ENCODE data around the gene CUL3. TPM values are rescaled to one million over a fixed set of nuclear protein-coding genes. Genes with fewer than 3 reads are reported as not detected.

The CUL3 gene
- total RNA-seq, 1 donor from 2014 or later: 92.6 TPM

DNA sequence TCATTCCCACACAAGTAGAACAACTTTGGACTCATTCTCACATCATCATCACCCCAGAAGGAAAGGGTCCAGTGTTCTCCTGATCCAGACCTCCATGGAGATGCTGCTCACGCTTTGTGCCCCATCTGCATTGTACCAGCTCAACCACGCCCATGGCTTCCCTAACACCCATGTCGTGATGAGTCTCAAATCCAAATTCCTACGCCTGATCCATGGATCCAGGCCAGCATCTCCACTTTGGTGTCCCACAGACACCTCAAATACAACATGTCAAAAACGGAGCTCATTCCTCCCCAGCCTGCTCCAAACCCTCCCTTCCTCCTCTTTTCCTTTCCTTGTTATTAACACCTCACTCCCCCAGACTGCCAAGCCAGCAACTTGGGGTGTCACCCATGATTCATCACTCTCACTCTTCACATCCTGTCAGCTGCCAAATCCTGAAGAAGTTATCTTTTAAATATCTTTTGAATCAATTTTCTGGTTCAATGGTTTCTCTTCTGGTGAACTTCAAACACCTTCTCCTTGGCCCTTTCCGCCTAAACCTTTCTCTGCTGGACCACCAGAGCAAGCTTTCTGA lies 153.1 kb downstream of the CUL3 start:
- Mint-ChIP-seq H3K27ac (no peak overlapping the region), H3K27me3 (no peaks in the 10 kb centered on the region), H3K36me3 (ENCODE audit: low read depth) (no peaks in the 10 kb centered on the region), H3K9me3 (no peaks in the 10 kb centered on the region), H3K4me3 (no peak overlapping the region), H3K4me1 (peaks cover 4% of the 10 kb centered on the region)
- intact Hi-C loops (cut with micrococcal nuclease): no loop called here
- no peak for DNase-seq

DNA sequence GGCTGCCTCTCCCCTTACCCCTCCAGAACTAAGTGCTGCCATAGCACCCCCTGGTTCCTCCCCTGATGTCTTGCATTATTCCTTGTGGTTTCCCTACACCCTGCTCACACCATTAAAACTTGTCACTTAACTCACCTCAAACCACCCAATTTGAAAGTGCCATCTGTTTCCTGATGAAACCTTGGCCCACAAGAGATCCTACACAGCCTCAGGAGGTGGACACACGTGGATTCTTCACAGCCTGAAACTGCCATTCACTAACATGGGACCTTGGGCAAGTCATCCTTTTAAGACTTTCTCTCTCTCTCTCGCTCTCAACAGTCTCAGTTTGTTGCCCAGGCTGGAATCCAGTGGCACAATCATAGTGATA lies 155.7 kb downstream of the CUL3 start:
- DNase-seq: no peak
- H3K9me3 Mint-ChIP-seq: no peaks in the 10 kb centered on the region
- H3K27me3 Mint-ChIP-seq: peaks cover 3% of the 10 kb centered on the region
- H3K36me3 Mint-ChIP-seq (ENCODE audit: low read depth): no peaks in the 10 kb centered on the region
- H3K4me3 Mint-ChIP-seq: no peak overlapping the region
- H3K27ac Mint-ChIP-seq: no peak overlapping the region
- H3K4me1 Mint-ChIP-seq: peaks cover 4% of the 10 kb centered on the region
- intact Hi-C loops (cut with micrococcal nuclease): no loop called here

DNA sequence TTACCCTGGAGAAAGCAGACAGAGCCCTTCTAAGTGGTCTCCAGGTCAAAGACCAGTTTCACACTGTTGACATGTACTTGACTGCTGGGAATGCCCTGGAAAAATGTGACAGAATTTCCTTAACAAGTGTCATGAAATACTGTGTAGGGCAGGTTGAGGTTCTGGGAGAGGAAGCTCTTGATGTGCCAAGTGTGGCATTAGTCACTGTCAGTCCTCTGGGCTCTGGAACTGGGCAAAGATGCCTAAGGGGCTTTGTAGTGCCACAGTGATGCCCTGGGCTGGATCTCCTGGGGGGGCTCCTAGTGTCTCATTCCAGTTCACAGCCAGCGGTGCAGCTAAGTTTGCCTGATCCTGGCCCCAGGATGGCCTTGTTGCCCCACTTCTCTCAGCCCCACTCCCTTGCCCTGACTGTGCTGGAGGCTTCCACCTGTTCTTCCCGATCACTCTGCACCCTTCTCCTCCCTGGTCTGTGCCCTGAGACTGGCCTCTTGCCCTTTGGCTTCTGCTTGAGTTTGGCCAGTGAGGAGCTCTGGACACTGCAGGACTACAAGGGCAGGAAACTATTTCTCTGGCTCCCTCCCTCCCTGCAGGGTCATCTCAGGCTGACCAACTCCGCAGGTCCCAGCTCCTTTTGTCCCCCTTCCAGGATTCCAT lies 156.2 kb downstream of the CUL3 start:
- Mint-ChIP-seq H3K4me1 (peaks cover 4% of the 10 kb centered on the region), H3K36me3 (ENCODE audit: low read depth) (no peaks in the 10 kb centered on the region), H3K27ac (no peak overlapping the region), H3K27me3 (peaks cover 5% of the 10 kb centered on the region), H3K4me3 (no peak overlapping the region), H3K9me3 (no peaks in the 10 kb centered on the region)
- DNase-seq: no peak
- intact Hi-C loops (cut with micrococcal nuclease): no loop called here

DNA sequence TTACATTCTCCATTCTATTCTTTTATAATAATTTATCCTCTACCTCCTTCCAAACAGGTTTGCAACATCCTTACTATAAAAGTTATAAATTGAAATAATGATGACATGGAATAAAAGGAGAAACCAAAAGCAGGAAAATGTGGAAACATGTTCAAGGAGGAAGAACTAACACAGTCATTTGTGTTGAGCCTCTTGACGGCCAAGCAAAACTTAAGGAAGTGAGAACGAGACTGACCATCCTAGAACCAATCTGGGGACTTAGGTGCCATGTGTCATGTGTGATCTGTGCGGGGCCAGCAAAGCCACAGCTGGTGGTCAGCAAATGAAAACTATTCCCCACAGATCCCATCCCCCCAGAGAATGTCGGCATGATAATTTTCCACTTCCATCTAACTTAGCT lies 157.7 kb downstream of the CUL3 start:
- intact Hi-C loops (cut with micrococcal nuclease): no loop called here
- DNase-seq: no peak
- H3K36me3 Mint-ChIP-seq (ENCODE audit: low read depth): no peaks in the 10 kb centered on the region
- peaks cover 7% of the 10 kb centered on the region for H3K27me3 Mint-ChIP-seq
- peaks cover 4% of the 10 kb centered on the region for H3K4me1 Mint-ChIP-seq
- H3K9me3 Mint-ChIP-seq: no peaks in the 10 kb centered on the region
- no peak overlapping the region for H3K27ac Mint-ChIP-seq
- no peak overlapping the region for H3K4me3 Mint-ChIP-seq

DNA sequence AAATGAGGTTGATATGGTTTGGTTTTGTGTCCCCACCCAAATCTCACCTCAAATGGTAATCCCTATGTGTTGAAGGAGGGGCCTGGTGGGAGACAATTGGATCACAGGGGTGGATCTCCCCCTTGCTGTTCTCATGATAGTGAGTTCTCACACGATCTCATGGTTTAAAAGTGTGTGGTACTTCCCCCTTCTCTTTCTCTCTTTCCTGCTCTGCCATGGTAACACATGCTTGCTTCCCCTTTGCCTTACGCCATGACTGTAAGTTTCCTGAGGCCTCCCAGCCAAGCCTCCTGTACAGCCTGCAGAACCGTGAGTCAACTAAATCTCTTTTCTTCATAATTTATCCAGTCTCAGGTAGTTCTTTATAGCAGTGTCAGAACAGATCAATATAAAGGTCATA lies 158.5 kb downstream of the CUL3 start:
- no peaks in the 10 kb centered on the region for H3K4me1 Mint-ChIP-seq
- intact Hi-C loops (cut with micrococcal nuclease): no loop called here
- H3K4me3 Mint-ChIP-seq: no peak overlapping the region
- DNase-seq: no peak
- no peaks in the 10 kb centered on the region for H3K9me3 Mint-ChIP-seq
- no peaks in the 10 kb centered on the region for H3K36me3 Mint-ChIP-seq (ENCODE audit: low read depth)
- H3K27me3 Mint-ChIP-seq: peaks cover 8% of the 10 kb centered on the region
- H3K27ac Mint-ChIP-seq: no peak overlapping the region

DNA sequence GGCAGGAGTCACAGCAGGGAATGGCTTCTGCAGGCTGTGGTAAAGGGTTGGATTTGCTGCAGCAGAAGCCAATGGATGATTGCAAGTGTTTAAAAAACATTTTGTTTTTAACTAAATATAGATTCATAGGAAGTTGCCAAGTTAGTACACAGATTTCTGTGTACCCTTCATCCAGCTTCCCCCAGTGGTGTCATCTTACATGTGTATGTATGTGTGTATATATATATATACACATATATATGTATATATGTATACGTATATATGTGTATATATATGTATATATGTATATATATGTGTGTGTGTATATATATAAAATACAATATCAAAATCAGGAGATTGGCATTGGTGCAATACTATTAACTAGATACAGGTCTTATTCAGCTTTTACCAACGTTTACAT lies 164.1 kb downstream of the CUL3 start:
- Mint-ChIP-seq H3K36me3 (ENCODE audit: low read depth) (no peaks in the 10 kb centered on the region), H3K4me3 (no peak overlapping the region), H3K27ac (no peak overlapping the region), H3K27me3 (peaks cover 12% of the 10 kb centered on the region), H3K9me3 (no peaks in the 10 kb centered on the region), H3K4me1 (no peaks in the 10 kb centered on the region)
- no peak for DNase-seq
- intact Hi-C loops (cut with micrococcal nuclease): no loop called here

Other genes with a start within 250 kb of the CUL3 start
- 0.47 and 0.64 TPM in 2 replicates for gene FAM124B, start 183.3 kb downstream of the CUL3 start, total RNA-seq
- gene CCDC195, start 131.0 kb upstream of the CUL3 start, total RNA-seq: not detected in 2 replicates